ENCODE data around the gene MACROH2A2. TPM values are rescaled to one million over a fixed set of nuclear protein-coding genes. Genes with fewer than 3 reads are reported as not detected.

MACROH2A2 gene
- total RNA-seq, 1 donor from 2014 or later: not detected

DNA sequence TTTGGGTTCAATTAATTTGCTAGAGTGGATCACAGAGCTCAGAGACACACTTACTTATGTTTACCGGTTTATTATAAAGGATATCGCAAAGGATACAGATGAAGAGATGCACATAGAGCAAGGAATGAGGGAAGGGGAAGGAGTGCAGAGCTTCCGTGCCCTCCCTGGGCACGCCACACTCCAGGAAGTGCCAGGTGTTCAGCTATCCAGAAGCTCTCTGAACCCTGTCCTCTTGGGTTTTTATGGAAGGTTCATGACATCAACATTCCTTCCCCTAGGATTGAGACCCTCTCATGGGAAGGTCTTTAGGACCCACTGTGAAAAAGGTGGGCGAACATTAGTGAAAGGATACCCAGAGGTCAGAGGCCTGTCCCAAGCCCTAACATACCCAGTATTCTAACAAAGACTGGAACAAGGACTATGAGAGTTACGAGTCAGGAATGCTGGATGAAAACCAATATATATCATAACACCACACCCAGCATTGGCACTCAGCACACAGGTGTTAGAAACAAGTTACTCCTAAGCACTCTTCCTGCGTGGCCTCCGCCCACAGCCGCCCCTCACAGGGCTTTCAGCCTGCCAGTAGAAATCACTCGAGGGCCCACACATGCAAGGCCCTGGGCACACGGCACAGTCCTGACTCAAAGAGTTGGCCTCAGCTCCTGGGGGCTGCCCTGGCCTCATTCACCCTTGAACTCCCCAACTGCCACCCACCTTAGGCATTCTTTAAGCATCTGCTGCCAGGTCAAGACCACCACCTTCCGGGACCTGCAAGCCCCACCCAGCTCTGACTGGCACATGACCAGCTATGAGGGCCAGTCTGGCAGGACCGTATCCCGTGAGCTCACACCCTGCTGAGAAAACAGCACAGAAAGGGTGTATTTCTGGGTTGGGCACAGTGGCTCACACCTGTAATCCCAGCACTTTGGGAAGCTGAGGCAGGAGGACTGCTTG lies 85.6 kb downstream of the MACROH2A2 start:
- no peaks in the 10 kb centered on the region for H3K27me3 Mint-ChIP-seq
- H3K27ac Mint-ChIP-seq: no peak overlapping the region
- ATAC-seq (ENCODE audit: low read depth) (no peak), DNase-seq (no peak)
- H3K4me3 Mint-ChIP-seq: no peak overlapping the region
- CTCF ChIA-PET: interaction anchor here (1.0 kb wide), 1 partner anchor 22 kb away, joined by 3 read pairs; no protein-coding TSS in a partner anchor
- POLR2A ChIA-PET: interaction anchor here (1.0 kb wide), 1 partner anchor 9 kb away, joined by 3 read pairs; no protein-coding TSS in a partner anchor
- TF ChIP-seq, protein P1, sequence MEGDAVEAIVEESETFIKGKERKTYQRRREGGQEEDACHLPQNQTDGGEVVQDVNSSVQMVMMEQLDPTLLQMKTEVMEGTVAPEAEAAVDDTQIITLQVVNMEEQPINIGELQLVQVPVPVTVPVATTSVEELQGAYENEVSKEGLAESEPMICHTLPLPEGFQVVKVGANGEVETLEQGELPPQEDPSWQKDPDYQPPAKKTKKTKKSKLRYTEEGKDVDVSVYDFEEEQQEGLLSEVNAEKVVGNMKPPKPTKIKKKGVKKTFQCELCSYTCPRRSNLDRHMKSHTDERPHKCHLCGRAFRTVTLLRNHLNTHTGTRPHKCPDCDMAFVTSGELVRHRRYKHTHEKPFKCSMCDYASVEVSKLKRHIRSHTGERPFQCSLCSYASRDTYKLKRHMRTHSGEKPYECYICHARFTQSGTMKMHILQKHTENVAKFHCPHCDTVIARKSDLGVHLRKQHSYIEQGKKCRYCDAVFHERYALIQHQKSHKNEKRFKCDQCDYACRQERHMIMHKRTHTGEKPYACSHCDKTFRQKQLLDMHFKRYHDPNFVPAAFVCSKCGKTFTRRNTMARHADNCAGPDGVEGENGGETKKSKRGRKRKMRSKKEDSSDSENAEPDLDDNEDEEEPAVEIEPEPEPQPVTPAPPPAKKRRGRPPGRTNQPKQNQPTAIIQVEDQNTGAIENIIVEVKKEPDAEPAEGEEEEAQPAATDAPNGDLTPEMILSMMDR (IDR thresholded peaks at IDR 0.05): no peak
- H3K36me3 Mint-ChIP-seq (ENCODE audit: low read depth): peaks cover 18% of the 10 kb centered on the region
- no peaks in the 10 kb centered on the region for H3K9me3 Mint-ChIP-seq
- H3K4me1 Mint-ChIP-seq: peaks cover under 1% of the 10 kb centered on the region
- intact Hi-C loops (cut with micrococcal nuclease): no loop called here

DNA sequence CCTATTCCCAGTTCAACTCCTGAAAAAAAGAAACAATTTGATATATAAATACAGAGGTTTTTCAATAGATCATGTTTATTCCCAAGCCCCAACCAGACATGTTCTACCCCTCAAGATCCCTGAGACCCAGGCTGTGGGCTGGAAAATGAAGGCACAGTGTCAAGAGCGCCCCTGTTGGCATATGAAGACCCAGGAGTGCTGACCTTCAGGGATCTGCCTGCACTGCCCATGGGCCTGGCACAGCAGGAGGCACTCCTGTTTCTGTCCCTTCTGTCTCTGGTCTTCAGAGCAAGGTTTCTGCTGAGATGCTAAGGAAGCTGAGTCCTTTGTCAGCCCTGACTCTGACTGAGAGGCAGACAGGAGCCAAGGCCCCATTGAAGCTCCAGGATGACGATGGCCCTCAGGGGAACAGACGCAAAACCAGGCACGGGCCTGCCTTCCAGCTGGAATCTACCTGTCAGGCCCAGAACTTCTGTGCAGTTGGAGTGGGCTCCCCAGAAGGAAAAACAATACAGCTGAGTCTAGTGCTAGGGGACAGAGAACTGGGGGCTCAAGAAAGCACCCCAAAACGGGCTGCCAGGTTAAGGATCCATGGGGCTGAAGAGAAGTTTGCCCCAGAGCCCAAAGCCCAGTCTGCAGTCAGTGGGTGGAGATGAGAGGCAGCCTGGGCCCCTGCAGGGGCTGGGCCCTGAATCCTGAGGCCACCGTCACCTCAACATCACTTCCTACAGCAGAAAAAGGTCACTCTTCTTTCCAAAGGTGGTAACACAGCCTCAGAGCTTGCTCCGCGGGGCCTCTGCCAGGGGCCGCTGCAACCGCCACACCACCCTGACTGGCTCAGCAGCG lies 86.7 kb downstream of the MACROH2A2 start:
- no peak for ATAC-seq (ENCODE audit: low read depth)
- Mint-ChIP-seq H3K36me3 (ENCODE audit: low read depth) (peaks cover 18% of the 10 kb centered on the region), H3K4me1 (peaks cover 11% of the 10 kb centered on the region), H3K4me3 (no peak overlapping the region), H3K27me3 (no peaks in the 10 kb centered on the region), H3K27ac (no peak overlapping the region), H3K9me3 (no peaks in the 10 kb centered on the region)
- POLR2A ChIA-PET: no interaction called here
- CTCF ChIA-PET: no interaction called here
- intact Hi-C loops (cut with micrococcal nuclease): no loop called here
- DNase-seq: no peak
- TF ChIP-seq, protein P1 (IDR thresholded peaks at IDR 0.05): no peak

DNA sequence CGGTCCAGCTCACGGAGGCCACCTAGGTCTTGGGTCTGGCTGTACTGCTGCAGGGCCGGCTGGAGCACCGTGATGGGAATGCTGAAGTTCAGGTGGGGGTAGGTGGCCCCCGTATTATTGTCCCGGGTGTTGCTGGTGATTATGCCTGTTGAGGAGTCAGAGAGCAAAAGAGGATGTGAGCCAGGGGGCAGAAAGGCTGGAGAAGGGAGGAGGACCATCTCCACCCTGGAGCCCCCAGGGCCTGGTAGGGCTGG lies 87.3 kb downstream of the MACROH2A2 start:
- H3K4me1 Mint-ChIP-seq: peaks cover 17% of the 10 kb centered on the region
- H3K27me3 Mint-ChIP-seq: no peaks in the 10 kb centered on the region
- no peak for DNase-seq
- no peak overlapping the region for H3K27ac Mint-ChIP-seq
- no peak overlapping the region for H3K4me3 Mint-ChIP-seq
- no peaks in the 10 kb centered on the region for H3K9me3 Mint-ChIP-seq
- CTCF ChIA-PET: no interaction called here
- TF ChIP-seq, protein P1 (IDR thresholded peaks at IDR 0.05): no peak
- intact Hi-C loops (cut with micrococcal nuclease): loop anchor here (10.0 kb wide), 2 partner anchors 505 to 745 kb away; partner anchors contain the start of genes FAM241B and PCBD1
- H3K36me3 Mint-ChIP-seq (ENCODE audit: low read depth): peaks cover 18% of the 10 kb centered on the region
- POLR2A ChIA-PET: no interaction called here
- ATAC-seq (ENCODE audit: low read depth): no peak

DNA sequence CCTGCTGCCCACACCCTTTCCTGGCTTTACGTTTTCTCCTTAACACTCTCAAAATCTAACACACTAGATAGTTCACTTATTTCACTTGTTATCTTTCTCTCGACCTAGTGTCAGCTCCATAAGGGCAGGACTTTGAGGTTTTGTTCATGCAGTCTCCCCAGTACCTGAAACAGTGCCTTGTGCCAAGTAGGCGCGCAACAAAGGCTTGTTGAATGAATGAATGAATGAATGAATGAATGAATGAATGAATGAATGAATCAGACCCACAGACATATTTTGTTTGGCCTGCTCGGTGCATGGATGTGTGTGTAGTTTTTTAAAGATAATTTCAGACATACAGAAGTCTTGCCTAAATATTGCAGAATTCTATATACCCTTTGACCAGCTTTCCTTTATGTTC lies 87.7 kb downstream of the MACROH2A2 start:
- no peak overlapping the region for H3K27ac Mint-ChIP-seq
- TF ChIP-seq, protein P1 (IDR thresholded peaks at IDR 0.05): no peak
- H3K27me3 Mint-ChIP-seq: no peaks in the 10 kb centered on the region
- intact Hi-C loops (cut with micrococcal nuclease): loop anchor here (10.0 kb wide), 2 partner anchors 505 to 745 kb away; partner anchors contain the start of genes FAM241B and PCBD1
- CTCF ChIA-PET: no interaction called here
- H3K4me3 Mint-ChIP-seq: no peak overlapping the region
- no peaks in the 10 kb centered on the region for H3K9me3 Mint-ChIP-seq
- POLR2A ChIA-PET: interaction anchor here (0.6 to 0.7 kb wide), 2 partner anchors 26 to 30 kb away, joined by 3 to 8 read pairs; partner anchors contain the start of gene SAR1A
- peaks cover 20% of the 10 kb centered on the region for H3K4me1 Mint-ChIP-seq
- DNase-seq (no peak), ATAC-seq (ENCODE audit: low read depth) (no peak)
- H3K36me3 Mint-ChIP-seq (ENCODE audit: low read depth): peaks cover 18% of the 10 kb centered on the region
